ENCODE measurements around the gene CDH13. TPM values are rescaled to one million over a fixed set of nuclear protein-coding genes. Genes with fewer than 3 reads are reported as not detected.

The CDH13 gene
- total and polyA plus RNA-seq, 10 of the 15 experiments (the other 5 are each of a cell fraction or from before 2014, with no cell fraction given), result under 0.01 to 0.05 TPM; not detected in 8

GRCh38 chr16:82664181-82664580 lies 37.4 kb downstream of the CDH13 start:
- SMC1A ChIA-PET (ENCODE audit: uncharacterized antibody, unreplicated experiment), result interaction anchor here (0.8 to 1.1 kb wide), 2 partner anchors 10 to 11 kb away, joined by 3 to 4 read pairs; no protein-coding TSS in a partner anchor
- H3K36me3 ChIP-seq (ENCODE audit: control insufficient read depth in 2 of 2, insufficient read depth in 2 of 2, low read length in 1 of 2), result no peaks in the 10 kb centered on the region
- no peak overlapping the region for H2AFZ ChIP-seq (ENCODE audit: control insufficient read depth, low read depth, low read length)
- BruUV-seq (replicated peaks), result no TSS peak
- H3K4me3 ChIP-seq, result no peak overlapping the region
- POLR2A ChIA-PET, result no interaction called here
- TF ChIP-seq FOXK2 (IDR thresholded peaks at IDR 0.05), result no peak
- TF ChIP-seq ZNF207 (IDR thresholded peaks at IDR 0.05; ENCODE audit: borderline replicate concordance), result no peak
- no peak for TF ChIP-seq WRNIP1 (IDR thresholded peaks at IDR 0.05; ENCODE audit: borderline replicate concordance, low read depth, low read length)
- TF ChIP-seq ETV6 (conservative IDR thresholded peaks at IDR 0.05 in 1 of 2, IDR thresholded peaks at IDR 0.05 in 1 of 2; ENCODE audit: borderline replicate concordance in 1 of 2, low read depth in 1 of 2), result no peak
- TF ChIP-seq MAX (IDR thresholded peaks at IDR 0.05; ENCODE audit: low read depth, low read length), result no peak
- TF ChIP-seq IRF5 (IDR thresholded peaks at IDR 0.05; ENCODE audit: borderline replicate concordance), result no peak
- TF ChIP-seq POLR2A (IDR thresholded peaks at IDR 0.05; ENCODE audit: low read depth, low read length), result no peak
- no peak for TF ChIP-seq POLR2AphosphoS2 (IDR thresholded peaks at IDR 0.05; ENCODE audit: low read depth, low read length)
- no peak overlapping the region for H3K27ac ChIP-seq (ENCODE audit: control insufficient read depth, insufficient read depth)
- peaks cover 4% of the 10 kb centered on the region for H3K4me1 ChIP-seq (ENCODE audit: control insufficient read depth, insufficient read depth, low read length)
- peaks cover 3% of the 10 kb centered on the region; the same call in 1 of the 3 replicates for H3K9me3 ChIP-seq (replicated peaks; ENCODE audit: control insufficient read depth, insufficient read depth, low read length)
- intact Hi-C loops (cut with micrococcal nuclease; ENCODE audit: unreplicated experiment), result no loop called here
- 0 out of 4 replicates have a peak, but pooled peaks cover 0 to 1% of the 10 kb centered on the region in 2 experiments for H3K27me3 ChIP-seq (replicated peaks in 1 of 2; ENCODE audit: control insufficient read depth in 2 of 2, insufficient read depth in 2 of 2, low read length in 1 of 2)
- ATAC-seq, result no peak
- WGBS (ENCODE audit: insufficient coverage, insufficient replicate concordance, low lambda C conversion rate, missing lambda C conversion rate), result 36% methylated on average over 2 of the region's 2 CpGs
- FAIRE-seq, result no peak
- CTCF ChIA-PET, result interaction anchor here (1.1 kb wide), 1 partner anchor 24 kb away, joined by 4 read pairs; no protein-coding TSS in a partner anchor
- no peak overlapping the region for H3K9ac ChIP-seq (ENCODE audit: control insufficient read depth, insufficient read depth, low read length)
- RAD21 ChIA-PET (ENCODE audit: unreplicated experiment), result no interaction called here
- no peak overlapping the region for H3K4me2 ChIP-seq (ENCODE audit: control insufficient read depth, insufficient read depth)
- H4K20me1 ChIP-seq (ENCODE audit: control insufficient read depth, insufficient read depth), result no peaks in the 10 kb centered on the region
- H3K79me2 ChIP-seq (ENCODE audit: control insufficient read depth, insufficient read depth, low read length), result no peaks in the 10 kb centered on the region
- no peak for DNase-seq (ENCODE audit: low read depth, low spot score)
- in situ Hi-C loops (cut with MboI), result no loop called here
